Epithelial cell of esophagus (primary cell): ENCODE data around the gene IHH.

Experiments used
- DNase-seq: peaks from one replicate; pipeline ENCODE4 v3.0.0; 2010; ENCODE audit warnings: low read depth
- H3K4me3 ChIP-seq: 2 replicates; pipeline ENCODE4 v1.5.1; 2011; ENCODE audit warnings: mild to moderate bottlenecking, low read length, control low read depth
- CTCF ChIP-seq: IDR thresholded peaks from 2 replicates; pipeline ENCODE4 v1.5.1; 2011; ENCODE audit warnings: low read depth, mild to moderate bottlenecking, low read length, control low read depth, inconsistent platforms; ENCODE audit not compliant: insufficient read depth; ENCODE audit errors: missing control alignments

Gene IHH

DNA sequence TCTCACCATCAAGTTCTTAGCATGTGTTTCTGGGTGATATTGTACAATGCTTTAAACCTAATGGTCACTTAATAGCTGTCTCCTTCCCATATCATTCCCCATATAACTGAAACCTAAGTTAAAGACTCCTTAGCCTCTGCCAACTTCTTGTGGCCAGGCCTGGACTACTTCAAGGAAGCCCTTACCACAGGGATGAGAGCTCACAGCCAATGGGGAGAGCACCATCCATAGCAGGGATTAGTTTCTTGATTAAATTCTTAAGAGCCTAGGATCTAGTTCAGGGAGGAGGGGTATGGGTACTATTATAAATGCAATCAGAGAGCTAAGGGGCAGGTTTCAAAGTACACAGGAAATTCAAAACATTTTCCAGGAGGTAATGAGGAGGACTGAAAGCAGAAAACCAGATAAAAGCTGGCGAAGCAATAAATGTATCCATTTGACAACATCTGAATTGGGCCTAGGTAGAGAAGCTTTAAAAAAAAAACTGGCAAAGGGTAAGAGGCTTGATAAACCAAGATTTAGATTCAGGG lies 34.8 kb upstream of the IHH start:
- TF ChIP-seq CTCF: no peak
- DNase-seq: no peak
- H3K4me3 ChIP-seq: no peak overlapping the region

GRCh38 chr2:219094171-219094570 lies 33.5 kb upstream of the IHH start:
- TF ChIP-seq CTCF: no peak
- no peak overlapping the region for H3K4me3 ChIP-seq
- no peak for DNase-seq

- no peak for DNase-seq
- no peak for TF ChIP-seq CTCF
- no peak overlapping the region for H3K4me3 ChIP-seq
These were observed 29.9 kb upstream of the IHH start for GRCh38 chr2:219090436-219091299.

DNA sequence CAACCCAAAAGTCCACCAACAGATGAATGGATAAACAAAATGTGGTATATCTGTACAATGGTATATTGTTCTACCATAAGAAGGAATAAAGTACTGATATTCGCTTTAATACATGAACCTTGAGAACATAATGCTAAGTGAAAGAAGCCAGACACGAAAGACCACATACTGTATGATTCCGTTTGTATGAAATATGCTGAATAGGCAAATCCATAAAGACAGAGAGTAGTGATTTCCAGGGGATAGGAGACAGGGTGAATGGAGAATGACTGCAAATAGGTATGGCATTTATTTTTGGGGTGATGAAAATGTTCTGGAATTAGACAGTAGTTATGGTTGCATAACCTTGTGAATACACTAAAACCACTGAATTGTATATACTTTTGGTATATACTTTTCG lies 28.6 kb upstream of the IHH start:
- no peak for DNase-seq
- no peak overlapping the region for H3K4me3 ChIP-seq
- TF ChIP-seq CTCF: no peak

DNA sequence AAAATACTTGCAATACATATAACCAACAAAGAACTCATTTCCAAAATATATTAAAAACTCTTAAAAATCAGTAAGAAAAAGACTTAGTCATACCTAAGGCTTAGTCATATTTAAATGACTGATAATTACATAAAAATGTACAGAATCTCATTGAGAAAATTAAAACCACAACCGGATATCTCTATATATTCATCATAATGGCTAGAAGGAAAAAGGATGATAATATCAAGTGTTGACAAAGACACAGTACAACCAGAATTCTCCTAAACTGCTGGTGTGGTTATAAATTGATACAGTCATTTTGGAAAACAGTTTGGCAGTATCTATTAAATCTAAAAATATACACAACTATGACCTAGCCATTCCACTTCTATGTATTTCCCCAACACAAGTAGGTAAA lies 27.1 kb upstream of the IHH start:
- DNase-seq: no peak
- TF ChIP-seq CTCF: no peak

DNA sequence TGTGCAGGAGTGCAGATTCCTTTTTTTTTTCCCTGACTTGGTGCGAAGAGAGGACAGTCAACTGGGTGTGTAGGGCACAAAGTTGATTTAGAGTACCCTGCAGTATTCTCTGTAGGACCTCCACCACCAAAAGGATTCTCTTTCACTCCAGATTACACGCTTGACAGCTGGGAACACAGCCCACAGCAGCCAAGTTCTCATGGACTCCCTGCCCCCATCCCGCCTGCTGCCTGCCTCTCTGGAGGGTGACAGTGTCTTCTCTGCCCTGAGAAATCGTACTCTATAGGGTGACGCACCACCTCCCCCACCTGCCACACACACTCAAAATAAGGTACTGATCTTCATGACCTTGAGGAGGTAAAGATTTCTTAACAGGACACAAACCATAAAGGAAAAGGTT lies 26.6 kb upstream of the IHH start:
- DNase-seq: no peak
- TF ChIP-seq CTCF: no peak
- no peak overlapping the region for H3K4me3 ChIP-seq

More for the DNA sequence above, 27.1 kb upstream of the IHH start:
- H3K4me3 ChIP-seq: no peak overlapping the region

DNA sequence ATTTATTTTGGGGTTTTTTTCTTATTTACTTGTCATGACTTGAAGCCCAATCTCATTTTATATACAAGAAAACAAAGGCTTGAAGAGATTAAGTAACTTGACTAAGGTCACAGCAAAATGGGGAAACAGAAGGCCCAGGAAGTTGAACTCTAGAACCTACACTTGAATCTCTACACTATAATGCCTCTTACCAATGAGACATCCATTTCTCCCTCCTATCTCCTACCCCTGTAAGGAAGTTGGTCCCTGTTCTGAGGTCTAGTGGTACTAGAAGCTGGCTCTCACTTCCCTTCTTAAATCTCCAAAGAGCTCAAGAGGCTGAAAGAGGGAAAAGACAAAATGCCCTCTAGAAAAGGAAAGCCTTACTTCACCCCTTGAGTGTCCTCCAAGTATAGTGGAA lies 25.5 kb upstream of the IHH start:
- DNase-seq: no peak
- no peak for TF ChIP-seq CTCF

More for the DNA sequence above, 25.5 kb upstream of the IHH start:
- no peak overlapping the region for H3K4me3 ChIP-seq
